ENCODE data around the gene CHEK2.

CHEK2 gene

DNA sequence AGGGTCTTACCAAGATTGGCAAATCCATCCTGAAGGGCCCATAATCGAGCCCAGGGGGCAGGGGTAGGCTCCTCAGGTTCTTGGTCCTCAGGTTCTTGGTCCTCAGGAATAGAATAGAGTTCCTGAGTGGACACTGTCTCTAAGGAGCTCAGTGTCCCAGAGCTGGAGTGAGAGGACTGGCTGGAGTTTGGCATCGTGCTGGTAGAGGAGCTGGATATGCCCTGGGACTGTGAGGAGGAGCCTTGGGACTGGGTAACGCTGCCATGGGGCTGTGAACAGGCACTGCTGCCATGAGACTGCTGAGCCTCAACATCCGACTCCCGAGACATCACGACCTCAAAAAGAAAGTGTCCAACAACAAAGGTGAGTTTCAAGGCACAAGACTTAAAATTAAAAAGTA is 7.2 kb downstream of the CHEK2 start:
- H3K36me3 ChIP-seq (ENCODE audit: low read depth) = peaks cover 45% of the 10 kb centered on the region

DNA sequence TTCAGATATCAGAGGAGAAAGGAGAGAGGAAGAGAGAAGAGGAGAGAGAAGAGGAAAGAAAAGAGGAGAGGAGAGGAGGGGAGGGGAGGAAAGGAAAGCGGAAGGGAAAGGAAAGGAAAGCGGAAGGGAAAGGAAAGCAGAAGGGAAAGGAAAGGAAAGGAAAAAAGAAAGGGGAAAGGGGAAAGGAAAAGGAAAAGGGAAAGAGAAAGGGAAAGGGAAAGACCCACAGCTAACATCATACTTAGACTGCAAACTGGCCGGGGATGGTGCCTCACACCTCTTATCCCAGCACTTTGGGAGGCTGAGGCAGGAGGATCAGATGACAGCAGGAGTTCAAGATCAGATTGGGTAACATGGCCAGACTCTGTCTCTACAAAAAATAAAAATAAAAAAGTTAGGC is 11.4 kb downstream of the CHEK2 start:
- no peak overlapping the region for H3K4me3 ChIP-seq (ENCODE audit: severe bottlenecking)
- H3K4me1 ChIP-seq (ENCODE audit: insufficient read depth, poor library complexity, severe bottlenecking) = no peaks in the 10 kb centered on the region
- peaks cover 72% of the 10 kb centered on the region for H3K36me3 ChIP-seq (ENCODE audit: low read depth)
- ATAC-seq (ENCODE audit: low read depth) (no peak), DNase-seq (ENCODE audit: low spot score) (no peak)
- TF ChIP-seq, protein P1, sequence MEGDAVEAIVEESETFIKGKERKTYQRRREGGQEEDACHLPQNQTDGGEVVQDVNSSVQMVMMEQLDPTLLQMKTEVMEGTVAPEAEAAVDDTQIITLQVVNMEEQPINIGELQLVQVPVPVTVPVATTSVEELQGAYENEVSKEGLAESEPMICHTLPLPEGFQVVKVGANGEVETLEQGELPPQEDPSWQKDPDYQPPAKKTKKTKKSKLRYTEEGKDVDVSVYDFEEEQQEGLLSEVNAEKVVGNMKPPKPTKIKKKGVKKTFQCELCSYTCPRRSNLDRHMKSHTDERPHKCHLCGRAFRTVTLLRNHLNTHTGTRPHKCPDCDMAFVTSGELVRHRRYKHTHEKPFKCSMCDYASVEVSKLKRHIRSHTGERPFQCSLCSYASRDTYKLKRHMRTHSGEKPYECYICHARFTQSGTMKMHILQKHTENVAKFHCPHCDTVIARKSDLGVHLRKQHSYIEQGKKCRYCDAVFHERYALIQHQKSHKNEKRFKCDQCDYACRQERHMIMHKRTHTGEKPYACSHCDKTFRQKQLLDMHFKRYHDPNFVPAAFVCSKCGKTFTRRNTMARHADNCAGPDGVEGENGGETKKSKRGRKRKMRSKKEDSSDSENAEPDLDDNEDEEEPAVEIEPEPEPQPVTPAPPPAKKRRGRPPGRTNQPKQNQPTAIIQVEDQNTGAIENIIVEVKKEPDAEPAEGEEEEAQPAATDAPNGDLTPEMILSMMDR (IDR thresholded peaks at IDR 0.05; ENCODE audit: poor library complexity, severe bottlenecking) = no peak
- H3K9me3 ChIP-seq (ENCODE audit: severe bottlenecking) = no peaks in the 10 kb centered on the region
- H3K27ac ChIP-seq (ENCODE audit: poor library complexity, severe bottlenecking) = no peak overlapping the region
- H3K27me3 ChIP-seq (ENCODE audit: insufficient read depth, poor library complexity, severe bottlenecking) = no peaks in the 10 kb centered on the region

More for the DNA sequence above, 7.2 kb downstream of the CHEK2 start:
- DNase-seq (ENCODE audit: low spot score) = no peak
- TF ChIP-seq, protein P1 (IDR thresholded peaks at IDR 0.05; ENCODE audit: poor library complexity, severe bottlenecking) = no peak
- H3K4me3 ChIP-seq (ENCODE audit: severe bottlenecking) = no peak overlapping the region
- no peaks in the 10 kb centered on the region for H3K4me1 ChIP-seq (ENCODE audit: insufficient read depth, poor library complexity, severe bottlenecking)
- ATAC-seq (ENCODE audit: low read depth) = no peak
- H3K9me3 ChIP-seq (ENCODE audit: severe bottlenecking) = no peaks in the 10 kb centered on the region
- H3K27ac ChIP-seq (ENCODE audit: poor library complexity, severe bottlenecking) = no peak overlapping the region
- H3K27me3 ChIP-seq (ENCODE audit: insufficient read depth, poor library complexity, severe bottlenecking) = no peaks in the 10 kb centered on the region

DNA sequence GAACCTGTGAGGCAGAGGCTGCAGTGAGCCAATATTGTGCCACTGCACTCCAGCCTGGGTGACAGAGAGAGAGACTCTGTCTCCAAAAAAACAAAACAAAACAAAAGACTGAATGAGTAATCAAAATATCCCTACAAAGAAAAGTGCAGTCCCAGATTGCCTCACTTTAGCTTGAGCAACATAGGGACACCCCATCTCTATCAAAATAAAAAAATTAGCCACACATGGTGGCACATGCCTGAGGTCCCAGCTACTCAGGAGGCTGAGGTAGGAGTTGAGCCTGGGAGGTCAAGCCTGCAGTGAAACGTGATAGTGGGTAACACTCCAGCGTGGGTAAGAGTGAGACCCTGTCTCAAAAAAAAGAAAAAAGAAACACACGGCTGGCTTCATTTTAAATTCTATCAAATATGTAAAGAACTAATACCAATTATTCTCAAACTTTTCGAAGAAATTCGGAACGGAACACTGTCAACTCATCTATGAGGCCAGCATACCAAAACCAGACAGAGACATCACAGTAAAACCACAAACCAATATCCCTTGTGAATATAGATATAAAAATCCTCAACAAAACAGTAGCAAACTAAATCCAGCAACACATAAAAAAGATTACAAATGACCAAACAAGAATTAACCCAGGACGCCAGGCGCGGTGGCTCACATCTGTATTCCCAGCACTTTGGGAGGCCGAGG is 12.9 kb downstream of the CHEK2 start:
- Histone ChIP-seq H3K27me3 (ENCODE audit: insufficient read depth, poor library complexity, severe bottlenecking) (no peaks in the 10 kb centered on the region), H3K36me3 (ENCODE audit: low read depth) (peaks cover 78% of the 10 kb centered on the region), H3K9me3 (ENCODE audit: severe bottlenecking) (no peaks in the 10 kb centered on the region), H3K4me1 (ENCODE audit: insufficient read depth, poor library complexity, severe bottlenecking) (no peaks in the 10 kb centered on the region), H3K4me3 (ENCODE audit: severe bottlenecking) (no peak overlapping the region), H3K27ac (ENCODE audit: poor library complexity, severe bottlenecking) (no peak overlapping the region)
- no peak for ATAC-seq (ENCODE audit: low read depth)
- DNase-seq (ENCODE audit: low spot score) = no peak
- TF ChIP-seq, protein P1 (IDR thresholded peaks at IDR 0.05; ENCODE audit: poor library complexity, severe bottlenecking) = no peak

DNA sequence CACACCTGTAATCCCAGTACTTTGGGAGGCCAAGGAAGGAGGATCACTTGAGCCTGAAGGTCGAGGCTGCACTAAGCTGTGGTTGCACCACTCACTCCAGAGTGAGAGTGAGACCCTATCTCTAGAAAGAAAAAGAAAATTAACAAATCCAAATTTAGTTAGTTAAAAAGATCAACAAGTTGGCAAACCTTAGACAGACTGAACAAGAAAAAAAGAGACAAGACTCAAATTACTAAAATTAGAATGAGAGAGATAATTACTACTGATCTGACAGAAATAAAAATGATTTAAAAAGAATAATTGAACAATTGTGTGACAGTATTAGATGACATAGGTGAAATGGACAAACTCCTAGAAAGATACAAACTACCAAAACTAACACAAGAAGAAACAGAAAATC is 13.6 kb downstream of the CHEK2 start:
- no peak overlapping the region for H3K4me3 ChIP-seq (ENCODE audit: severe bottlenecking)
- peaks cover 76% of the 10 kb centered on the region for H3K36me3 ChIP-seq (ENCODE audit: low read depth)
- H3K4me1 ChIP-seq (ENCODE audit: insufficient read depth, poor library complexity, severe bottlenecking) = no peaks in the 10 kb centered on the region
- ATAC-seq (ENCODE audit: low read depth) (no peak), DNase-seq (ENCODE audit: low spot score) (no peak)
- TF ChIP-seq, protein P1 (IDR thresholded peaks at IDR 0.05; ENCODE audit: poor library complexity, severe bottlenecking) = no peak
- no peaks in the 10 kb centered on the region for H3K9me3 ChIP-seq (ENCODE audit: severe bottlenecking)
- no peaks in the 10 kb centered on the region for H3K27me3 ChIP-seq (ENCODE audit: insufficient read depth, poor library complexity, severe bottlenecking)
- no peak overlapping the region for H3K27ac ChIP-seq (ENCODE audit: poor library complexity, severe bottlenecking)

DNA sequence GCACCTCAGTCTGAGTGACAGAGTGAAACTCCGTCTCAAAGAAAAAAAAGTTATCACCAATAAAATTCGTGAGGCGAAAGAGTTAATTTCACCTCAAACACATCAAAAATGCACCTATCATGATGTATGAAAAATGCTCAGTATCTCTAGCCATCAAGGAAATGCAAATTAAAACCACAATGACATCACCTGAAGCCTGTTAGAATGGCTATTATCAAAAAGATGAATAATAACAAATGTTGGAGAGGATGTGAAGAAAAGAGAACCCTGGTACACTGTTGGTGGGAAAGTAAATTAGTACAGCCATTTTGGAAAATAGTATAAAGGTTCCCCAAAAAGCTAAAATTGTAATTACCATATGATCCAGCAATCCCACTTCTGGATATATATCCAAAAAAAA is 23.6 kb downstream of the CHEK2 start:
- Histone ChIP-seq H3K4me3 (ENCODE audit: severe bottlenecking) (no peak overlapping the region), H3K27me3 (ENCODE audit: insufficient read depth, poor library complexity, severe bottlenecking) (no peaks in the 10 kb centered on the region), H3K36me3 (ENCODE audit: low read depth) (peaks cover 58% of the 10 kb centered on the region), H3K4me1 (ENCODE audit: insufficient read depth, poor library complexity, severe bottlenecking) (peaks cover under 1% of the 10 kb centered on the region), H3K27ac (ENCODE audit: poor library complexity, severe bottlenecking) (no peak overlapping the region), H3K9me3 (ENCODE audit: severe bottlenecking) (no peaks in the 10 kb centered on the region)
- ATAC-seq (ENCODE audit: low read depth) = no peak
- TF ChIP-seq, protein P1 (IDR thresholded peaks at IDR 0.05; ENCODE audit: poor library complexity, severe bottlenecking) = no peak
- DNase-seq (ENCODE audit: low spot score) = no peak
